Measurements from ENCODE around the gene NXPH3. TPM values are rescaled to one million over a fixed set of nuclear protein-coding genes. Genes with fewer than 3 reads are reported as not detected.

The NXPH3 gene
- total and polyA plus RNA-seq, 10 of the 15 experiments (the other 5 are each of a cell fraction or from before 2014, with no cell fraction given): 0.08 to 0.35 (median 0.12) TPM; not detected in 2

- H4K20me1 ChIP-seq (ENCODE audit: control insufficient read depth, insufficient read depth): no peaks in the 10 kb centered on the region; the same call in 1 of the 2 replicates
- WGBS (ENCODE audit: insufficient coverage, insufficient replicate concordance, low lambda C conversion rate, missing lambda C conversion rate): 77% methylated on average over 2 of the region's 2 CpGs
- RAD21 ChIA-PET (ENCODE audit: unreplicated experiment): no interaction called here
- FAIRE-seq (no peak), DNase-seq (ENCODE audit: low read depth, low spot score) (no peak), ATAC-seq (no peak)
- H3K4me3 ChIP-seq: no peak overlapping the region
- H3K9me3 ChIP-seq (replicated peaks; ENCODE audit: control insufficient read depth, insufficient read depth, low read length): no peaks in the 10 kb centered on the region
- no TSS peak for BruUV-seq (replicated peaks)
- H3K9ac ChIP-seq (ENCODE audit: control insufficient read depth, insufficient read depth, low read length): no peak overlapping the region
- SMC1A ChIA-PET (ENCODE audit: uncharacterized antibody, unreplicated experiment): interaction anchor here (0.8 to 1.3 kb wide), 3 partner anchors 15 to 54 kb away, joined by 3 read pairs; no protein-coding TSS in a partner anchor
- POLR2A ChIA-PET: no interaction called here
- no peak overlapping the region for H3K4me2 ChIP-seq (ENCODE audit: control insufficient read depth, insufficient read depth)
- no peak overlapping the region for H3K27ac ChIP-seq (ENCODE audit: control insufficient read depth, insufficient read depth)
- H3K27me3 ChIP-seq (replicated peaks in 1 of 2; ENCODE audit: control insufficient read depth in 2 of 2, insufficient read depth in 2 of 2, low read length in 1 of 2): no peaks in the 10 kb centered on the region
- intact Hi-C loops (cut with micrococcal nuclease; ENCODE audit: unreplicated experiment) (no loop called here), in situ Hi-C loops (cut with MboI) (no loop called here)
- no peaks in the 10 kb centered on the region; the same call in 1 of the 2 replicates for H3K4me1 ChIP-seq (ENCODE audit: control insufficient read depth, insufficient read depth, low read length)
- peaks cover 2% of the 10 kb centered on the region for H3K79me2 ChIP-seq (ENCODE audit: control insufficient read depth, insufficient read depth, low read length)
- H3K36me3 ChIP-seq (ENCODE audit: control insufficient read depth in 2 of 2, insufficient read depth in 2 of 2, low read length in 1 of 2): peaks cover 11 to 16% of the 10 kb centered on the region in 2 experiments
- CTCF ChIA-PET: interaction anchor here (0.6 to 0.7 kb wide), 2 partner anchors 51 to 245 kb away, joined by 3 read pairs; no protein-coding TSS in a partner anchor
- no peak overlapping the region for H2AFZ ChIP-seq (ENCODE audit: control insufficient read depth, low read depth, low read length)
- no peak for TF ChIP-seq SRF (IDR thresholded peaks at IDR 0.05; ENCODE audit: low read depth in 2 of 2, low read length in 2 of 2)
- TF ChIP-seq, protein P1, sequence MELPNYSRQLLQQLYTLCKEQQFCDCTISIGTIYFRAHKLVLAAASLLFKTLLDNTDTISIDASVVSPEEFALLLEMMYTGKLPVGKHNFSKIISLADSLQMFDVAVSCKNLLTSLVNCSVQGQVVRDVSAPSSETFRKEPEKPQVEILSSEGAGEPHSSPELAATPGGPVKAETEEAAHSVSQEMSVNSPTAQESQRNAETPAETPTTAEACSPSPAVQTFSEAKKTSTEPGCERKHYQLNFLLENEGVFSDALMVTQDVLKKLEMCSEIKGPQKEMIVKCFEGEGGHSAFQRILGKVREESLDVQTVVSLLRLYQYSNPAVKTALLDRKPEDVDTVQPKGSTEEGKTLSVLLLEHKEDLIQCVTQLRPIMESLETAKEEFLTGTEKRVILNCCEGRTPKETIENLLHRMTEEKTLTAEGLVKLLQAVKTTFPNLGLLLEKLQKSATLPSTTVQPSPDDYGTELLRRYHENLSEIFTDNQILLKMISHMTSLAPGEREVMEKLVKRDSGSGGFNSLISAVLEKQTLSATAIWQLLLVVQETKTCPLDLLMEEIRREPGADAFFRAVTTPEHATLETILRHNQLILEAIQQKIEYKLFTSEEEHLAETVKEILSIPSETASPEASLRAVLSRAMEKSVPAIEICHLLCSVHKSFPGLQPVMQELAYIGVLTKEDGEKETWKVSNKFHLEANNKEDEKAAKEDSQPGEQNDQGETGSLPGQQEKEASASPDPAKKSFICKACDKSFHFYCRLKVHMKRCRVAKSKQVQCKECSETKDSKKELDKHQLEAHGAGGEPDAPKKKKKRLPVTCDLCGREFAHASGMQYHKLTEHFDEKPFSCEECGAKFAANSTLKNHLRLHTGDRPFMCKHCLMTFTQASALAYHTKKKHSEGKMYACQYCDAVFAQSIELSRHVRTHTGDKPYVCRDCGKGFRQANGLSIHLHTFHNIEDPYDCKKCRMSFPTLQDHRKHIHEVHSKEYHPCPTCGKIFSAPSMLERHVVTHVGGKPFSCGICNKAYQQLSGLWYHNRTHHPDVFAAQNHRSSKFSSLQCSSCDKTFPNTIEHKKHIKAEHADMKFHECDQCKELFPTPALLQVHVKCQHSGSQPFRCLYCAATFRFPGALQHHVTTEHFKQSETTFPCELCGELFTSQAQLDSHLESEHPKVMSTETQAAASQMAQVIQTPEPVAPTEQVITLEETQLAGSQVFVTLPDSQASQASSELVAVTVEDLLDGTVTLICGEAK (IDR thresholded peaks at IDR 0.05; ENCODE audit: borderline replicate concordance): no peak
- TF ChIP-seq YY1 (IDR thresholded peaks at IDR 0.05; ENCODE audit: low read depth, low read length): no peak
- no peak for TF ChIP-seq ZBTB11 (CRISPR knock-in tag; IDR thresholded peaks at IDR 0.05)
- TF ChIP-seq TCF3 (IDR thresholded peaks at IDR 0.05; ENCODE audit: borderline replicate concordance, insufficient read depth, low read depth, low read length): no peak
- TF ChIP-seq SPI1 (IDR thresholded peaks at IDR 0.05; ENCODE audit: borderline replicate concordance, insufficient read depth, low read depth, low read length): no peak
- TF ChIP-seq TCF12 (IDR thresholded peaks at IDR 0.05; ENCODE audit: low read depth, low read length): no peak
- TF ChIP-seq, protein P2, sequence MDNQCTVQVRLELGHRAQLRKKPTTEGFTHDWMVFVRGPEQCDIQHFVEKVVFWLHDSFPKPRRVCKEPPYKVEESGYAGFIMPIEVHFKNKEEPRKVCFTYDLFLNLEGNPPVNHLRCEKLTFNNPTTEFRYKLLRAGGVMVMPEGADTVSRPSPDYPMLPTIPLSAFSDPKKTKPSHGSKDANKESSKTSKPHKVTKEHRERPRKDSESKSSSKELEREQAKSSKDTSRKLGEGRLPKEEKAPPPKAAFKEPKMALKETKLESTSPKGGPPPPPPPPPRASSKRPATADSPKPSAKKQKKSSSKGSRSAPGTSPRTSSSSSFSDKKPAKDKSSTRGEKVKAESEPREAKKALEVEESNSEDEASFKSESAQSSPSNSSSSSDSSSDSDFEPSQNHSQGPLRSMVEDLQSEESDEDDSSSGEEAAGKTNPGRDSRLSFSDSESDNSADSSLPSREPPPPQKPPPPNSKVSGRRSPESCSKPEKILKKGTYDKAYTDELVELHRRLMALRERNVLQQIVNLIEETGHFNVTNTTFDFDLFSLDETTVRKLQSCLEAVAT (IDR thresholded peaks at IDR 0.05): no peak
- no peak for TF ChIP-seq STAT1 (conservative IDR thresholded peaks at IDR 0.05)
- TF ChIP-seq, protein P3, sequence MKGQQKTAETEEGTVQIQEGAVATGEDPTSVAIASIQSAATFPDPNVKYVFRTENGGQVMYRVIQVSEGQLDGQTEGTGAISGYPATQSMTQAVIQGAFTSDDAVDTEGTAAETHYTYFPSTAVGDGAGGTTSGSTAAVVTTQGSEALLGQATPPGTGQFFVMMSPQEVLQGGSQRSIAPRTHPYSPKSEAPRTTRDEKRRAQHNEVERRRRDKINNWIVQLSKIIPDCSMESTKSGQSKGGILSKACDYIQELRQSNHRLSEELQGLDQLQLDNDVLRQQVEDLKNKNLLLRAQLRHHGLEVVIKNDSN (IDR thresholded peaks at IDR 0.05; ENCODE audit: borderline replicate concordance, extremely low read length, insufficient read depth, low read depth, low read length): no peak
- TF ChIP-seq ZBED1 (IDR thresholded peaks at IDR 0.05; ENCODE audit: borderline replicate concordance): no peak
- TF ChIP-seq SIN3A (IDR thresholded peaks at IDR 0.05; ENCODE audit: low read depth, low read length): no peak
- TF ChIP-seq FOXK2 (IDR thresholded peaks at IDR 0.05): no peak
- no peak for TF ChIP-seq STAT3 (IDR thresholded peaks at IDR 0.05; ENCODE audit: low read depth, low read length)
Measured at GRCh38 chr17:49621946-49622529, 46.4 kb downstream of the NXPH3 start.

Data from GM12878 (cell line).